ENCODE measurements around the gene NIN. TPM values are rescaled to one million over a fixed set of nuclear protein-coding genes. Genes with fewer than 3 reads are reported as not detected.

NIN gene
- 30.0 and 37.5 TPM in 2 replicates for total RNA-seq
- polyA plus RNA-seq: 22.8 and 28.5 TPM in 2 replicates
- polyA plus RNA-seq (2012): 26.3 and 27.5 TPM in 2 replicates
- 37.0 and 50.9 TPM in 2 replicates for polyA minus RNA-seq (ENCODE audit: low replicate concordance)

GRCh38 chr14:50830932-50831725, at the start of gene NIN:
Gene NIN, minus strand, starts transcription at chr14:50831162. Its CDS starts 9,106 bp downstream, at chr14:50822056.
- Histone ChIP-seq H4K20me1 (ENCODE audit: control insufficient read depth, extremely low read depth, insufficient read depth, low read length) (no peaks in the 10 kb centered on the region), H3K9ac (ENCODE audit: insufficient read depth, low read length) (peak within 1 kb of the TSS; percentile 71), H3K4me2 (ENCODE audit: extremely low read depth, insufficient read depth, low read length) (peak within 1 kb of the TSS; percentile 100), H2AFZ (ENCODE audit: low read length) (peak within 1 kb of the TSS; percentile 88), H3K79me2 (ENCODE audit: control insufficient read depth, insufficient read depth, low read length) (peaks cover 36% of the 10 kb centered on the region), H3K9me3 (ENCODE audit: control insufficient read depth, insufficient read depth, low read depth, low read length) (no peaks in the 10 kb centered on the region), H3K36me3 (ENCODE audit: control insufficient read depth, insufficient read depth, low read length) (no peaks in the 10 kb centered on the region), H3K4me3 (replicated peaks in 1 of 4; ENCODE audit: control extremely low read depth in 1 of 4, insufficient read depth in 1 of 4, low read depth in 3 of 4, low read length in 4 of 4) (peak within 1 kb of the TSS; percentile 70 to 87 (median 78)), H3K4me1 (ENCODE audit: control insufficient read depth, extremely low read depth, insufficient read depth, low read length) (peaks cover 6% of the 10 kb centered on the region), H3K27ac (ENCODE audit: insufficient read depth, low read length) (peak within 1 kb of the TSS; percentile 59), H3K27me3 (ENCODE audit: control insufficient read depth, insufficient read depth, low read length) (no peaks in the 10 kb centered on the region)
- peak; percentile 73 to 77 for DNase-seq (ENCODE audit: low read depth in 2 of 2)
- TF ChIP-seq EZH2 (IDR thresholded peaks at IDR 0.05; ENCODE audit: low read length, missing control alignments) (no peak), CTCF (conservative IDR thresholded peaks at IDR 0.05 in 1 of 2, IDR thresholded peaks at IDR 0.05 in 1 of 2; ENCODE audit: low read depth in 1 of 2, low read length in 2 of 2) (no peak)

GRCh38 chr14:50875359-50876070, 44.6 kb upstream of the NIN start:
- Histone ChIP-seq H3K36me3 (ENCODE audit: control insufficient read depth, insufficient read depth, low read length) (no peaks in the 10 kb centered on the region), H3K27me3 (ENCODE audit: control insufficient read depth, insufficient read depth, low read length) (peaks cover 23% of the 10 kb centered on the region), H3K27ac (ENCODE audit: insufficient read depth, low read length) (no peak overlapping the region), H3K9ac (ENCODE audit: insufficient read depth, low read length) (no peak overlapping the region), H3K4me2 (ENCODE audit: extremely low read depth, insufficient read depth, low read length) (no peak overlapping the region), H2AFZ (ENCODE audit: low read length) (no peak overlapping the region), H3K4me3 (replicated peaks in 1 of 4; ENCODE audit: control extremely low read depth in 1 of 4, insufficient read depth in 1 of 4, low read depth in 3 of 4, low read length in 4 of 4) (no peak overlapping the region), H3K9me3 (ENCODE audit: control insufficient read depth, insufficient read depth, low read depth, low read length) (no peaks in the 10 kb centered on the region), H3K4me1 (ENCODE audit: control insufficient read depth, extremely low read depth, insufficient read depth, low read length) (no peaks in the 10 kb centered on the region), H4K20me1 (ENCODE audit: control insufficient read depth, extremely low read depth, insufficient read depth, low read length) (no peaks in the 10 kb centered on the region), H3K79me2 (ENCODE audit: control insufficient read depth, insufficient read depth, low read length) (no peaks in the 10 kb centered on the region)
- TF ChIP-seq CTCF (conservative IDR thresholded peaks at IDR 0.05 in 1 of 2, IDR thresholded peaks at IDR 0.05 in 1 of 2; ENCODE audit: low read depth in 1 of 2, low read length in 2 of 2) (no peak), EZH2 (IDR thresholded peaks at IDR 0.05; ENCODE audit: low read length, missing control alignments) (no peak)
- peak in 1 of 2 donors; percentile 48 for DNase-seq (ENCODE audit: low read depth in 2 of 2)

- H3K27ac ChIP-seq (ENCODE audit: insufficient read depth, low read length): no peak overlapping the region
- no peaks in the 10 kb centered on the region for H3K79me2 ChIP-seq (ENCODE audit: control insufficient read depth, insufficient read depth, low read length)
- no peaks in the 10 kb centered on the region for H4K20me1 ChIP-seq (ENCODE audit: control insufficient read depth, extremely low read depth, insufficient read depth, low read length)
- H2AFZ ChIP-seq (ENCODE audit: low read length): no peak overlapping the region
- no peak overlapping the region for H3K4me2 ChIP-seq (ENCODE audit: extremely low read depth, insufficient read depth, low read length)
- TF ChIP-seq EZH2 (IDR thresholded peaks at IDR 0.05; ENCODE audit: low read length, missing control alignments) (no peak), CTCF (conservative IDR thresholded peaks at IDR 0.05 in 1 of 2, IDR thresholded peaks at IDR 0.05 in 1 of 2; ENCODE audit: low read depth in 1 of 2, low read length in 2 of 2) (no peak)
- no peaks in the 10 kb centered on the region for H3K36me3 ChIP-seq (ENCODE audit: control insufficient read depth, insufficient read depth, low read length)
- no peaks in the 10 kb centered on the region for H3K9me3 ChIP-seq (ENCODE audit: control insufficient read depth, insufficient read depth, low read depth, low read length)
- no peak for DNase-seq (ENCODE audit: low read depth in 2 of 2)
- no peak overlapping the region for H3K4me3 ChIP-seq (replicated peaks in 1 of 4; ENCODE audit: control extremely low read depth in 1 of 4, insufficient read depth in 1 of 4, low read depth in 3 of 4, low read length in 4 of 4)
- no peak overlapping the region for H3K9ac ChIP-seq (ENCODE audit: insufficient read depth, low read length)
- no peaks in the 10 kb centered on the region for H3K4me1 ChIP-seq (ENCODE audit: control insufficient read depth, extremely low read depth, insufficient read depth, low read length)
- H3K27me3 ChIP-seq (ENCODE audit: control insufficient read depth, insufficient read depth, low read length): peaks cover 23% of the 10 kb centered on the region
Observed at GRCh38 chr14:50874757-50875156, 43.8 kb upstream of the NIN start.
